ENCODE data around the gene ETFA.

DNA sequence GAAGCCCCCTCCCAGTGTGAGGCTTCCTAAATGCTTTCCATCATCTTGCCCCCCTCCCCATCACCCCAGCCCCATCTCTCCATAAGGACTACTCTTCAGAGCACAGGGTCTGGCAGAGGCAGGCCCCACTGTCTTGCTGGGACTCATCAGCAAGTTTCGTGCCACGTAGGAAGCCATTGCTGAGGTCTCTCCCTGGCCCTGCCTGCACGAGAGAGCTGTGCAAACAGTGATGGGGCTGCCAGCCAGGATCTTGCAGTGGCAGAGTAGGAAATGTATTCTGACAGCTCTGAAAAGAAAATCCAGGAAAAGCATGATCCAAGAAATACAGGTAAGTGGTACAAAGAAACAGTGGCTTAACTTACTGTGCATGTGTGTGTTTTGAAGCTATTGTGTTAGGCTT lies 47.9 kb upstream of the ETFA start:
- TF ChIP-seq, protein P1, sequence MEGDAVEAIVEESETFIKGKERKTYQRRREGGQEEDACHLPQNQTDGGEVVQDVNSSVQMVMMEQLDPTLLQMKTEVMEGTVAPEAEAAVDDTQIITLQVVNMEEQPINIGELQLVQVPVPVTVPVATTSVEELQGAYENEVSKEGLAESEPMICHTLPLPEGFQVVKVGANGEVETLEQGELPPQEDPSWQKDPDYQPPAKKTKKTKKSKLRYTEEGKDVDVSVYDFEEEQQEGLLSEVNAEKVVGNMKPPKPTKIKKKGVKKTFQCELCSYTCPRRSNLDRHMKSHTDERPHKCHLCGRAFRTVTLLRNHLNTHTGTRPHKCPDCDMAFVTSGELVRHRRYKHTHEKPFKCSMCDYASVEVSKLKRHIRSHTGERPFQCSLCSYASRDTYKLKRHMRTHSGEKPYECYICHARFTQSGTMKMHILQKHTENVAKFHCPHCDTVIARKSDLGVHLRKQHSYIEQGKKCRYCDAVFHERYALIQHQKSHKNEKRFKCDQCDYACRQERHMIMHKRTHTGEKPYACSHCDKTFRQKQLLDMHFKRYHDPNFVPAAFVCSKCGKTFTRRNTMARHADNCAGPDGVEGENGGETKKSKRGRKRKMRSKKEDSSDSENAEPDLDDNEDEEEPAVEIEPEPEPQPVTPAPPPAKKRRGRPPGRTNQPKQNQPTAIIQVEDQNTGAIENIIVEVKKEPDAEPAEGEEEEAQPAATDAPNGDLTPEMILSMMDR (IDR thresholded peaks at IDR 0.05) = no peak
- no peak for TF ChIP-seq POLR2A (IDR thresholded peaks at IDR 0.05)

Measured in thyroid gland (tissue), 4 donors.